Suprapubic skin (tissue), 4 donors: ENCODE data around the gene NUP85.

Experiments
- EP300 ChIP-seq: sonication (generic); formaldehyde crosslinking; IDR thresholded peaks from one replicate; pipeline ENCODE4 v1.6.1; 2017; ENCODE audit warnings: antibody characterized with exemption
- POLR2A ChIP-seq, 2 donors: fragments of 450-650 bp; IDR thresholded peaks; one replicate each; pipeline ENCODE4 v1.6.1; 2017; ENCODE audit warnings: antibody characterized with exemption in 2 of 2, mild to moderate bottlenecking in 2 of 2, moderate library complexity in 2 of 2
- POLR2AphosphoS5 ChIP-seq, 3 donors: sonication (generic); formaldehyde crosslinking; IDR thresholded peaks; one replicate each; pipeline ENCODE4 v1.6.1; 2017; ENCODE audit warnings: antibody characterized with exemption in 3 of 3
- TF ChIP-seq, protein P1 (sequence below), 2 donors: fragments of 200-600 bp in 1 of 2; fragments of 450-650 bp in 1 of 2; sonication (generic) in 1 of 2; IDR thresholded peaks; one replicate each; pipeline ENCODE4 v1.5.1; 2016 to 2019; ENCODE audit warnings: antibody characterized with exemption in 2 of 2, mild to moderate bottlenecking in 1 of 2, moderate library complexity in 1 of 2

DNA sequence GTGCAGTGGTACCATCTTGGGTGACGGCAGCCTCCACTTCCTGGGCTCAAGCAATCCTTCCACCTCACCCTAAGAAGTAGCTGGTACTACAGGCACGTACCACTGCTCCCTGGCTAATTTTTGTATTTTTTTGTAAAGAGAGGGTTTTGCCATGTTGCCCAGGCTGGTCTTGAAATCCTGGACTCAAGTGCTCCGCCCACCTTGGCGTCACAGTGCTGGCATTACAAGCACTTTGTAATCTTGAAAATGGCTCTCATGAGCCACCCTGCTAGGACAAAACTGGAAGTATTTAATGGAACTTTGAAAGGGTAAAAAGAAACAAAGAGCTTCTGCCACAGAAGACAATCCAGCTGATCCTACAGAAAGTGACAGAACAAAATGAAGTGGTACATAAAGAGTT lies 32.0 kb upstream of the NUP85 start:
- TF ChIP-seq POLR2A (IDR thresholded peaks at IDR 0.05): no peak
- no peak for TF ChIP-seq EP300
- TF ChIP-seq, protein P1, sequence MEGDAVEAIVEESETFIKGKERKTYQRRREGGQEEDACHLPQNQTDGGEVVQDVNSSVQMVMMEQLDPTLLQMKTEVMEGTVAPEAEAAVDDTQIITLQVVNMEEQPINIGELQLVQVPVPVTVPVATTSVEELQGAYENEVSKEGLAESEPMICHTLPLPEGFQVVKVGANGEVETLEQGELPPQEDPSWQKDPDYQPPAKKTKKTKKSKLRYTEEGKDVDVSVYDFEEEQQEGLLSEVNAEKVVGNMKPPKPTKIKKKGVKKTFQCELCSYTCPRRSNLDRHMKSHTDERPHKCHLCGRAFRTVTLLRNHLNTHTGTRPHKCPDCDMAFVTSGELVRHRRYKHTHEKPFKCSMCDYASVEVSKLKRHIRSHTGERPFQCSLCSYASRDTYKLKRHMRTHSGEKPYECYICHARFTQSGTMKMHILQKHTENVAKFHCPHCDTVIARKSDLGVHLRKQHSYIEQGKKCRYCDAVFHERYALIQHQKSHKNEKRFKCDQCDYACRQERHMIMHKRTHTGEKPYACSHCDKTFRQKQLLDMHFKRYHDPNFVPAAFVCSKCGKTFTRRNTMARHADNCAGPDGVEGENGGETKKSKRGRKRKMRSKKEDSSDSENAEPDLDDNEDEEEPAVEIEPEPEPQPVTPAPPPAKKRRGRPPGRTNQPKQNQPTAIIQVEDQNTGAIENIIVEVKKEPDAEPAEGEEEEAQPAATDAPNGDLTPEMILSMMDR (IDR thresholded peaks at IDR 0.05): no peak
- TF ChIP-seq POLR2AphosphoS5 (IDR thresholded peaks at IDR 0.05): no peak
